Tibial nerve (tissue), 4 donors: ENCODE results near the gene CLCN2. TPM values are rescaled to one million over a fixed set of nuclear protein-coding genes. Genes with fewer than 3 reads are reported as not detected.

ENCODE experiments used
- DNase-seq, 2 donors: peaks; one replicate each; pipeline ENCODE4 v3.0.0-alpha.2; 2019; ENCODE audit warnings: low spot score in 2 of 2
- H3K27ac ChIP-seq, 4 donors: fragments of 200-600 bp; sonication (generic) in 3 of 4; one replicate each; pipeline ENCODE4 v1.5.1; 2017 to 2019; ENCODE audit warnings: mild to moderate bottlenecking in 1 of 4
- H3K27me3 ChIP-seq, 2 donors: fragments of 200-600 bp; sonication (generic) in 1 of 2; one replicate each; pipeline versions ENCODE4 v1.5.1 to v1.6.0; 2017 to 2019
- H3K36me3 ChIP-seq, 3 donors: fragments of 200-600 bp; sonication (generic); one replicate each; pipeline ENCODE4 v1.5.1; 2018 to 2019
- H3K4me1 ChIP-seq, 4 donors: fragments of 200-600 bp; sonication (generic) in 3 of 4; one replicate each; pipeline ENCODE4 v1.5.1; 2017 to 2019
- H3K4me3 ChIP-seq, 4 donors: fragments of 200-600 bp; sonication (generic) in 3 of 4; one replicate each; pipeline ENCODE4 v1.5.1; 2017 to 2019; ENCODE audit warnings: mild to moderate bottlenecking in 1 of 4, moderate library complexity in 1 of 4
- H3K9me3 ChIP-seq, 4 donors: fragments of 200-600 bp; sonication (generic) in 3 of 4; one replicate each; pipeline ENCODE4 v1.5.1; 2017 to 2019
- CTCF ChIP-seq, 5 experiments: fragments of 200-600 bp in 3 of 5; fragments of 450-650 bp in 2 of 5; sonication (generic) in 3 of 5; IDR thresholded peaks; one replicate each; pipeline ENCODE4 v1.5.1; 2016 to 2019; ENCODE audit warnings: antibody characterized with exemption in 5 of 5, mild to moderate bottlenecking in 3 of 5, moderate library complexity in 2 of 5
- EP300 ChIP-seq, 2 donors: sonication (generic); formaldehyde crosslinking; IDR thresholded peaks; one replicate each; pipeline ENCODE4 v1.6.1; 2017; ENCODE audit warnings: antibody characterized with exemption in 2 of 2, mild to moderate bottlenecking in 1 of 2
- POLR2A ChIP-seq, 2 donors: fragments of 450-650 bp; IDR thresholded peaks; one replicate each; pipeline ENCODE4 v1.6.1; 2017; ENCODE audit warnings: antibody characterized with exemption in 2 of 2, mild to moderate bottlenecking in 2 of 2, moderate library complexity in 2 of 2
- WGBS, 2 donors: methylation state at CpG; one replicate each; pipeline ENCODE4 v1.1.5; 2018; 5-methylcytosine and 5-hydroxymethylcytosine counted together
- total RNA-seq, 4 donors: library from RNA; depleted of rRNA; stranded (reverse); fragments of >200 nt; gene quantifications; one replicate each; pipeline ENCODE4 v1.1.0, GENCODE V29; 2016

CLCN2 gene
- total RNA-seq, 4 donors from 2014 or later: 51.3 to 86.3 (median 54.9) TPM

- H3K36me3 ChIP-seq: peaks cover 19 to 86% (median 67%) of the 10 kb centered on the region in 3 donors
- 69 to 91% methylated on average over 8 of the region's 8 CpGs for WGBS, 2 donors
- no peaks in the 10 kb centered on the region for H3K9me3 ChIP-seq
- peaks cover 0 to 47% (median 21%) of the 10 kb centered on the region in 4 donors for H3K4me1 ChIP-seq
- no peaks in the 10 kb centered on the region for H3K27me3 ChIP-seq
- H3K4me3 ChIP-seq: no peak overlapping the region
- H3K27ac ChIP-seq: peak overlapping the region in 2 of 4 donors; percentile 26 to 96
- TF ChIP-seq EP300 (IDR thresholded peaks at IDR 0.05) (peak in 1 of 2 donors; percentile 32), CTCF (IDR thresholded peaks at IDR 0.05) (no peak), POLR2A (IDR thresholded peaks at IDR 0.05) (no peak)
- no peak for DNase-seq
These were observed 37.7 kb downstream of the CLCN2 start for GRCh38 chr3:184323696-184324095.

GRCh38 chr3:184322731-184323487, 38.5 kb downstream of the CLCN2 start:
- TF ChIP-seq CTCF (IDR thresholded peaks at IDR 0.05) (no peak), POLR2A (IDR thresholded peaks at IDR 0.05) (no peak), EP300 (IDR thresholded peaks at IDR 0.05) (peak in 1 of 2 donors; percentile 38)

GRCh38 chr3:184321666-184322065, 39.7 kb downstream of the CLCN2 start:
- Histone ChIP-seq H3K4me3 (no peak overlapping the region), H3K27ac (peak overlapping the region in 2 of 4 donors; percentile 38 to 96), H3K4me1 (peaks cover 0 to 67% (median 31%) of the 10 kb centered on the region in 4 donors), H3K36me3 (peaks cover 12 to 85% (median 50%) of the 10 kb centered on the region in 3 donors), H3K9me3 (no peaks in the 10 kb centered on the region), H3K27me3 (no peaks in the 10 kb centered on the region)
- WGBS, 2 donors: 81 to 85% methylated on average over 5 of the region's 5 CpGs
- DNase-seq: no peak
- TF ChIP-seq POLR2A (IDR thresholded peaks at IDR 0.05) (no peak), CTCF (IDR thresholded peaks at IDR 0.05) (no peak), EP300 (IDR thresholded peaks at IDR 0.05) (no peak)

More at GRCh38 chr3:184322731-184323487, 38.5 kb downstream of the CLCN2 start:
- Histone ChIP-seq H3K27me3 (no peaks in the 10 kb centered on the region), H3K4me3 (no peak overlapping the region), H3K36me3 (peaks cover 19 to 85% (median 60%) of the 10 kb centered on the region in 3 donors), H3K27ac (peak overlapping the region in 2 of 4 donors; percentile 26 to 96), H3K4me1 (peaks cover 0 to 55% (median 24%) of the 10 kb centered on the region in 4 donors), H3K9me3 (no peaks in the 10 kb centered on the region)
- 82 to 90% methylated on average over 17 to 20 of the region's 20 CpGs for WGBS, 2 donors
- DNase-seq: peak in 1 of 2 donors; percentile 70

GRCh38 chr3:184320104-184320445, 41.3 kb downstream of the CLCN2 start:
- H3K9me3 ChIP-seq: no peaks in the 10 kb centered on the region
- peak overlapping the region in 2 of 4 donors; percentile 10 to 16 for H3K4me3 ChIP-seq
- WGBS, 2 donors: 0 to 3% methylated on average over 4 of the region's 4 CpGs
- H3K27me3 ChIP-seq: no peaks in the 10 kb centered on the region
- H3K4me1 ChIP-seq: peaks cover 0 to 81% (median 38%) of the 10 kb centered on the region in 4 donors
- peak overlapping the region; percentile 85 to 96 (median 89) for H3K27ac ChIP-seq
- H3K36me3 ChIP-seq: peaks cover 12 to 70% (median 37%) of the 10 kb centered on the region in 3 donors
- peak; percentile 97 for DNase-seq
- TF ChIP-seq EP300 (IDR thresholded peaks at IDR 0.05): peak in 1 of 2 donors; percentile 74
- TF ChIP-seq POLR2A (IDR thresholded peaks at IDR 0.05): no peak
- peak in 1 of 5 experiments; percentile 9 for TF ChIP-seq CTCF (IDR thresholded peaks at IDR 0.05)

- Histone ChIP-seq H3K4me3 (no peak overlapping the region), H3K27ac (peak overlapping the region in 3 of 4 donors; percentile 20 to 96 (median 92)), H3K36me3 (peaks cover 7 to 41% (median 17%) of the 10 kb centered on the region in 3 donors), H3K9me3 (no peaks in the 10 kb centered on the region), H3K4me1 (peaks cover 0 to 73% (median 41%) of the 10 kb centered on the region in 4 donors), H3K27me3 (no peaks in the 10 kb centered on the region)
- DNase-seq: no peak
- WGBS, 2 donors: 61 to 69% methylated on average over 5 of the region's 5 CpGs
- no peak for TF ChIP-seq POLR2A (IDR thresholded peaks at IDR 0.05)
- TF ChIP-seq CTCF (IDR thresholded peaks at IDR 0.05): no peak
- TF ChIP-seq EP300 (IDR thresholded peaks at IDR 0.05): no peak
These were observed 44.2 kb downstream of the CLCN2 start for GRCh38 chr3:184317201-184317600.
